ENCODE measurements around the gene NEK2.
"Not testable (repeated sequence)": the region's sequence is repeated elsewhere in the genome, so short reads cannot be mapped to it uniquely, and the experiment has no call there.

The NEK2 gene

DNA sequence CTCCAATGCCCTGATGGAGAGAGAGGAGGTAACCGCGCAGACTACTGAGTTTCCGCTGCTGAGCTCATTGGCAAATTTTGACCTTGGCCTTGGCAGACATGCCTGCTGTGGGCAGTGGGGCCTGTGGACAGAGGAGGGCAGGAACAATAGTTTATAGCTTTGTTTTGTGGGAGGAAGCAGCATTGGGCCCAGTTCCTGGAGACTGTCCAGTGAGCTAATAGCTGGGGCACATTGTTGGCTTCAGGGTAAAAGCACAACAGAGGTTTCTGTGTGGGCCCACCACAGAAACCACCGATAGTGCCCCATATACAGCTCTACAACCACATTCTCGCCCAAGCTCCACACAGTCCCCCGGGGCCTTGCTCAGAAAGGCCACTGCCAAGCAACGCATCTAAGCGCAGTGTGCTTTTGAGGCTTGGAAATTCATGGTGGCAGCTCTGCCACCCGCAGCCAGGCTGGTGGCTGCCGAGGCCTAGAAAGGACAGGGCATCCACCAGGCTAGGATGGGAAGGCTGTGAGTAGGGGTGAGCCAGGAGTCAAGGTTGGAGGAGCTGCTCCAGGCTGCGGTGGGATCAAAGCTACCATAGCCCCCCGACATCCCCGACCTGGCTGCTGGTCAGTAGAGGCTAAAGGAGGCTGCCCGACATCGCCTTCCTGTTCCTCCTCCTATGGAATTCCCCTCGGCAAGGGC, 43.2 kb downstream of the NEK2 start:
- no peak for DNase-seq

- no peak for DNase-seq
These were observed 44.3 kb downstream of the NEK2 start for GRCh38 chr1:211631168-211631567.

DNA sequence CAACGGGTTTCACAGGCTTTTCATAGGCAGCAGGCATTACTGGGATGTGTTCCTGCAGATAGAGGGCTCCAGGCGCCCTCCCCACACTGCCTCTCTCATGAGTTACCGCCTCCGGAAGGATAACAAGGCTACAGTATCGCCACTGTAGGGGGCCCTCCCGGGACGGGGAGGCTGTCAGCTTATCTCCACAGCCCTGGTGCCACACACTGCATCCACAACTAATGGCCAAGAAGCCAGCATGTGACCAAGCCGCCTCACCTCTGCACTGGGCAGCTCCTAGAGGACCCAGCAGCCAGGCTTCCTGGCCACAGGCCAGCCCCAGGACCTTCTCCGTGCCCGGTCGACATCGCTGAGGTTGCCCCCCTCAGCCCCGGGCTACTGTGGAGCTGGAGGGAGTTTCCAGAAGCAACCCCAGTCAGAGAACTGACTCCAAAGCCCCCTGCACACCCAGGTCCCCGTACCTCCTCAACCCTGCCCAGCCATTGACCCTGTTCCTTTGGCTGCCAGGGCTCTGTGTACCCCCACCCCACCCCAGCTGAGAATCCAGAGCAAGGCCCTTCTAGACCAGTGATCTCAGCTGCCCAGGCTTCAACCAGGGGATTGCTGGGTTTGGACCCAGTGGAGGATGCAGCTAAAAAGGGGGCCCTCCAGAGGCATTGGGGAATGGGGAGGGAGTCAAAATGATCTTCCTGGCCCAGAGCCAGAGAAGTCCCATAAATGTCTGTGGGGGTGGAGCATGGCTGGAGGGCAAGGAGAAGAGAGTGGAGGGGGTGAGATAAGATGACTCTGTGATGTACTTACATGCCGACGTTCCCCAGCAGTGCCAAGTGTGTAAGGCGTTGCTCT, 45.0 kb downstream of the NEK2 start:
- no peak for DNase-seq

GRCh38 chr1:211628417-211628816, 47.0 kb downstream of the NEK2 start:
- no peak for DNase-seq

GRCh38 chr1:211627259-211627658, 48.2 kb downstream of the NEK2 start:
- DNase-seq: no peak

DNA sequence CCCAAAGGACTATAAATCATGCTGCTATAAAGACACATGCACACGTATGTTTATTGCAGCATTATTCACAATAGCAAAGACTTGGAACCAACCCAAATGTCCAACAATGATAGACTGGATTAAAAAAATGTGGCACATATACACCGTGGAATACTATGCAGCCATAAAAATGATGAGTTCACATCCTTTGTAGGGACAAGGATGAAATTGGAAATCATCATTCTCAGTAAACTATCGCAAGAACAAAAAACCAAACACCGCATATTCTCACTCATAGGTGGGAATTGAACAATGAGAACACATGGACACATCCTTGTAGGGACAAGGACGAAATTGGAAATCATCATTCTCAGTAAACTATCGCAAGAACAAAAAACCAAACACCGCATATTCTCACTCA, 49.6 kb downstream of the NEK2 start:
- DNase-seq: not testable (repeated sequence)

GRCh38 chr1:211625040-211625439, 50.4 kb downstream of the NEK2 start:
- no peak for DNase-seq

GRCh38 chr1:211623515-211623914, 51.9 kb downstream of the NEK2 start:
- DNase-seq: no peak

DNA sequence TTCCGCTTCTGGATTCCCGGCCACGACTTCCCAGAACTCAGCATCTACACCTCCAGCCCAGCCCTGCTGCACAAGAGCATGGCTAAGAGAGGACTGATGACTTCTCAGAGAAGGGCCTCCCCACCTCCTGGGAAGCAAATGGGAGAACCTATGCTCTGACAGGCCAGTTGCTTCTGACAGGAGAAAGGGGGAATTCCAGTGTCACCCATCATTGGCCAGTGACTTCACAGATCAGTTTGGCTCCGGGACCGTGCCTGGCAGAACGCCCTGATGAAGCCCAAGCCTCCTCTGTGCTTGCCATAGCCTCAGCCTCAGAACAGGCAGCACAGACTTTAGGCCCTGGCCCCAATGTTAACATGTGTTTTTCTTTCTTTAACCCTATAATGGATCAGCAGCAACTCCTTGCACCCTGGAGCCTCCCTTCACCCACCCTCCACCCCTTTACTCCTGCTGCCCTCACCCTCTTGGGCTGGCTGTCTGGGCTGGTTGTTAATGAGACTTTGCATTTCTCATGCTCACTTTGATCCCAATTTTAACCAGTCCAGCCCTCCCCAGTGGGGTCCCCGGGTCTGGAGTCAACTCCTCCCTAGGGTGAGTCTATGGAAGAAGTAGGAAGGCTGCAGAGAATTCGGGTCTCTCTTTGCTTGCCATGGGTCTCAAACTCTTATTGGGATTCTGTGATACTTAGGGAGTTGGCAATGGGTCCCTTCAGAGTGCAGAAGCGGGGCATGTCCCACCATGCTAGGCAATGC, 53.8 kb downstream of the NEK2 start:
- DNase-seq: no peak

DNA sequence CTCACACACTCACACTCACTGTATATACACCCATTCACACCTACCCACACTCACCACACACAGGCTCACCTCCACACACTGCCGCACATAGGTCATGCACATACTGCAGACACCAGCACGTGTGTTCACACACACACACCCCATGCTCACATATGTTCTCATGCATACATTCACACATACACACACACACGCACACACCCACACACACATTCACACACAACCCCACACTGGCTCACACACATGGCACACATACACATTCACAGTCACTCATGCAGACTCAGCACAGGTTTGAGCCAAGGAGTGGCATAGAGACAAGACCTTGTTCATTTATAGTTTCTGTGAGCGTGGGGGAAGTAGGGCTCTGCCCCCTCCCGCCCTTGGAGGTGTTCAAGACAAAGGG, 55.3 kb downstream of the NEK2 start:
- no peak for DNase-seq

- DNase-seq: no peak
These were observed 56.1 kb downstream of the NEK2 start for GRCh38 chr1:211619033-211619996.

GRCh38 chr1:211616965-211617297, 58.5 kb downstream of the NEK2 start:
- no peak for DNase-seq

GRCh38 chr1:211616231-211616964, 59.0 kb downstream of the NEK2 start:
- DNase-seq: no peak

DNA sequence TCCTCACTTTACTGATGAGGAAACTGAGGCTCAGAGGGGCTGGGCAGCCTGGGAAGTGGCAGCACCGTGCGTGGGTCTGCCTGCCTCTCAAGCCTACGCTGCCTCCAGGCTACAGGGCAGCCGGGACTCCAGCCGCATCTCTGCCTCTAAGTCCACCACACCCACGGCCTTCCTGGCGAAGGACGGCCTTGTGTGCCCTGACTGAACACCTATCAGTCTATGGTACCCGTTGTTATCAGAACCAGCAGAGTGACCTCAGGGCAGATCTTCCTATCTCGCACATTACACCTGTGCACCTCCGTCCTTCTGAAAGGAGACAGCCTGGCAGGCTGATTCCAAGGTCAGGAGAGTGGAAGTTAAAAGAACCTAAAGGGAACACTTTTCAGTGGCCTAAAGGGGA, 60.8 kb downstream of the NEK2 start:
- no peak for DNase-seq

- no peak for DNase-seq
These were observed 61.5 kb downstream of the NEK2 start for GRCh38 chr1:211613951-211614350.

DNA sequence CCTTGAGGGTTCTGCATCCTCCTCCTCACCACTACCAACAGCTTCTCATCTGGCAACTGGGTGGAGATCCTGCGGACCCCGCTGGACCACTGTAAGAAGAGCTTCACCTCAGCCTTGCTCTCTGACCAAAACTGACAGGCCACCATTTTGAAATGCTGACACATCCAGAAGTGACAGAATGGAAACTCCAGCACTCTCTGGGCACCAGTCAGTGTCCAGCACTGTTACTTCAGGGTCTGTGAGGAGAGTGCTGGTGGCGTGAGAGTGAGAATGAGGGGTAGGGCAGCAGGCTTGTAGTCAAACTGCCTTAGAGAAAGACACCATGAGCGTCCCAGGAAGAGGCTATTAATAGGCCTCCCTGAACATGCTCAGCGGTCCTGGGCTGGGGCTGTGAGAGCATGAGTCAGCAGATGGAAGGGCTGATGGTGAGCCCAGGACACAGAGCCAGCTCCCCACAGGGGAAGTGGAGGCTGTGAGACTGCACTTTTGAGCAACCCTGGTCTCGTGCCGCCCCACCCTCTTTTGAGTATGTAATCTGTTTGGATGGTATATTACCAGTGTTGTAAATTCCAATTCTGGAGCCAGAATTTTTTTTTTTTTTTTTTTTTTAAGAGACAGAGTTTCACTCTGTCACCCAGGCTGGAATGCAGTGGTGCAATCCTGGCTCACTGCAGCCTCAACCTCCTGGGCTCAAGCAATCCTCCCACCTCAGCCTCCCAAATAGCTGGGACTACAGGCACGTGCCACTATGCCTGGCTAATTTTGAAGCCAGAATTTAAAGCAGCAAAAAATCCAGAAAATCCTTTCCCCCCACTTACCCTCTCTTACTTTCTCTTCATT, 62.1 kb downstream of the NEK2 start:
- no peak for DNase-seq

DNA sequence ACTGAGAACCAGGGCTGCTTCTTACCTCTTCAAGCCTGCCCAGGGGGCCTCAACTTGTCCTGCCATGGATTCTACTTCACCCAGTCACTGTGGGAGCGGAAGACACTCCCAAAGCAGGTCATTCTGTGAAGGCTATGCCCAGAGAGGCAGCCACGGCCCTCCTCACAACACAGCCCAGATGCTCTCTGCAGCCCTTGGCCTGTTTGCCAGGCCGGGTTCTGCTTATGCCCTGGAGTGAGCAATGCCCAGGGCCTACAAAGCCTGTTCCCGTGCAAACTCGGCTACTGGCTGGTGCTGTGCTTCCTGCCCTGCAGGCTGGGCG, 62.7 kb downstream of the NEK2 start:
- DNase-seq: no peak
